ENCODE measurements around the gene RAPGEF3.

The RAPGEF3 gene

GRCh38 chr12:47758834-47759690 is at the start of gene RAPGEF3:
TSS of gene RAPGEF3 (minus strand) at chr12:47758880. CDS start at chr12:47758556, 324 bp downstream.
- peak; percentile 82 for DNase-seq

- no peak for DNase-seq
Observed at GRCh38 chr12:47808050-47808449, 49.4 kb upstream of the RAPGEF3 start.

DNA sequence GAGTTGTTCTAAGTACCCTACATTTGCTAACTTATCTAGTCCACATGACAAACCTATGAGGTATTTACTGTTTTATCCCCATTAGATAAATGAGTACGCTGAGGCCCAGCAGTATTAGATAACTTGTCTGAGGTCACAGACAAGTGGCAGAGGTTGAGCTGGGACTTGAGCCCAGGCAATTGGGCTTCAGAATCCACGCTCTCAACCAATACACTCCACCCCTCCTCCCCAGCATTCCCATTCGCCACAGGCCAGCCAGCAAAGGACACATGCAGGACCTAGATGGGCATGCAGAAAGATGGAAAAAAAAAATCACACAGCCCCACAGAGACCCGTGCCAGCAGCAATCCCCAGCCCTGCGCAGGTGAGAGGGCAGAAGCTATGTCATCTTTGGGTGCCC is 48.7 kb upstream of the RAPGEF3 start:
- no peak for DNase-seq

DNA sequence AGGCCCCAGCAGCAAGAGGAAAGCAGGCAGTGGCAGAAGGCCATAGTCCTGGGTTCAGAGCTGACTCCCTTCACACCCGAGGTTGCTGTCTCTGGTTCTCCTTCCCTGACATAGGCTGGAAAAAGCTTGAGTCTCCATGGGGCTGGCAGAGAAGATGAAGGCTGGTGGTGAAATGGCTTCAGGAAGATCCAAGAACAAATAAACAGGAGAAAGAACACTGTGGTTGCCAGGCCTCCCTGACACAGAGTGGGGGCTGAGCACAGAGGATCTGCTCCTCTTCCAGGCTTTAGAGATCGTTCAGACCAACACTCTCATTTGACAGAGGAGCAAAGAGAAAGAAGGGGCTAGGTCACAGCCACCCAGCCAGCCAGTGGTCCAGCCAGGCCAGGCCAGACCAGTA is 46.7 kb upstream of the RAPGEF3 start:
- no peak for DNase-seq

GRCh38 chr12:47804171-47804570 is 45.5 kb upstream of the RAPGEF3 start:
- no peak for DNase-seq

- DNase-seq, result no peak
Observed at GRCh38 chr12:47803191-47803875, 44.7 kb upstream of the RAPGEF3 start.

DNA sequence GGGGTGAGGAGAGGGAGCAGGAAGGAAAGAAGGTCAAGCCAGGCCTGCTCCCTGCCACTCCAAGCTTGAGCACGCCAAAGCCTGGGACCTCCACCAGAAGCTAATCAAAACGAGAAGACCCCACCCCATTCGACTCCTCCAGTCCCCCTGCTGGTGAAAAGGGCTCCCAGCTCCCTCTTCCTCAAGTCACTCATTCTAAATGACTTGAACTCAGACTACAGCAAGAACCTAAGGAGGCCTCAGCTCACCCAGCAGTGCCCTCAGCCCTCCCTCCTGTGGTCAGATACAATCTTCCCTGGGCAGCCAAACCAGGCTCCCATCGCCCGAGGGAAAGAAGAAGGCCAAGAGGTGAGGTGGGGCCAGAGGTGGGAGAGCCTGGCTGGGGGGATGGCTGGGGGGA is 43.6 kb upstream of the RAPGEF3 start:
- DNase-seq, result no peak

DNA sequence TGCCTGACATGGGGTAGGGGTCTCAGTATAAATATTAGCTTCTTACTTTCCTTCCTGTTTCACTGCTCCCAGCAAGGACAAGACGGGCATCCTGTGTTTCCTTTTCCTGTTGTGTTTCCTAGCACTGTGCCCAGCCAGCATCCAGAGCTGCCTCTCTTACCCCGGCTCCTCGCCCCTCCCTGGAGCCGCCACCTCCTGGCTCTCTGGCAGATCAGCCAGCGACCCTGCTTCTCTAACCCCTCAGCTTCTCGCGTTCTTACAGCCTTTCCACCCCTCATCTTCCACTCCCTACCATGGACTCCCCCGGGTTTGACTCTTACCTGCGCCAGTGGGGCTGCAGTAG is 43.2 kb upstream of the RAPGEF3 start:
- no peak for DNase-seq

DNA sequence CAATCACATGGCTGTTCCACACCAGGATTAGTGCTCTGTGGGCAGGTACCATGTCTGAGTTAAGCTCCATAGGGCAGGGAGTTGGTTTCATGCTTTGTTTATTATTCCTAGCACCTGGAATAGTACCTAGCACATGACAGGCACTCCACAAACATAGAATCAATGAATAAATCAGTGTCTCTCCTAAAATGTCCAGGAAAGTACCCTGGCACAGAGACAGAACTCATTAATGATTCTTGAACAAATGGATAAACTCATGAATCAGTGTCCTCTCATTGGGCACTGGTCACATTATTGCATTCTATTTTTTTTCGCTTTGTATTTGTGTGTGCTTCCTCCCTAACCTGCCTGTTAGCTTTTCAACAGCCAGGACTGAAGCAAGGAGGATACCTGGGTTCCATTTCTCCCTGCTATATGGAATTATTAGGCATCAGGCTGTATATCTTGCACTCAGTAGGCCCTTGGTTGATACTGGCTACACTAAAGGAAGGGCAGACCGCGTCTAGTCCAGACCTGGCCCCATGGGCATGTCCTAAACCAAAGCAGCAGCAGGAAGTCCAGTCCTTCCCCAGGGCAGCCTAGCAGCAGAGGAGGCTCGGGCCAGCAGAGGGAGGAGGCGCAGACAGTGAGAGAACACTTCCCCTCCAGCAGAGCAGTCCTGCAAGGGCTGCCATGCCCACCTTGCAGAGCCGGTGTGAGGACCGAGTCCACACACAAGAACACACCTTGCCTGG is 42.7 kb upstream of the RAPGEF3 start:
- no peak for DNase-seq

DNA sequence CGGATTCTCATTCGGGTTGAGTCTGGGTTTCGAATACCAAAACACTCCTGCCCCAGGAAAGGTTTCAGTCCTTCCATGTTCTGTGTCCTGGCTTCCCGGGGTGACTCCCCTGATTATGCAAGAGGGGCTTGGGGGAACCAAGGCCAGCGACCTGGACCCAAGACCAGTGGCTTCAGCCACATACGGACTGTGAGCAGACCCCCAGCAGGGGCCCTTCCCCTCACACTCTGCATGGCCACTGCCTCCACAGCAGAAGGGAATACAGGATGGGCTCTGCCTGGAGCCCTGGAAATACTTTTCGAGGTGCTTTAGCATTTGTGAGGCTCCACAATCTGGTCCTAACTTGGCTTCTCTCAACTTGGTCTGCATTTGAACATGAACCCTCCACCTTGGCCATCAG is 41.9 kb upstream of the RAPGEF3 start:
- no peak for DNase-seq

- no peak for DNase-seq
Observed at GRCh38 chr12:47799357-47799955, 40.8 kb upstream of the RAPGEF3 start.

GRCh38 chr12:47798382-47798948 is 39.8 kb upstream of the RAPGEF3 start:
- DNase-seq, result no peak

DNA sequence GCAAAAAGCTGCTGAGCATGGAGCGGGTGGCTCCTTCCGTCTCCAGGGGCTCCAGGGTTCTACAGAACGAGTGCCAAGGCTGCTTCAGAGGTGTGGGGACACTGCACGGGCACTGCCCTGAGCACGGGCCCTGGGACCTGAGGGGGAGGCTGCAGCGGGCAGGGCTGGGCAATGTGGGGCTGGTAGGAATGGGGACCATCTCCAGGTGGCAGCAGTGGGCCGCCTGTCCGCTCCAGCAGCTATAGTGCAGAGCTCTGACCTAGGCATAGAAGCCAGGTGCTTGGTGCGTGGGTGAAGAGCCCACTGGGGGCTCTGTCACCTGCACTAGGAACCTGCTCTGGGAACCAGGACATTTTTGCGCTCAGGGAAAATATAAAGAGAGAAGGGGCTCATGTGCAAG is 38.8 kb upstream of the RAPGEF3 start:
- no peak for DNase-seq

- no peak for DNase-seq
Observed at GRCh38 chr12:47795814-47796411, 37.2 kb upstream of the RAPGEF3 start.

- DNase-seq, result no peak
Observed at GRCh38 chr12:47795121-47795813, 36.6 kb upstream of the RAPGEF3 start.

- no peak for DNase-seq
Observed at GRCh38 chr12:47794679-47795078, 36.0 kb upstream of the RAPGEF3 start.

DNA sequence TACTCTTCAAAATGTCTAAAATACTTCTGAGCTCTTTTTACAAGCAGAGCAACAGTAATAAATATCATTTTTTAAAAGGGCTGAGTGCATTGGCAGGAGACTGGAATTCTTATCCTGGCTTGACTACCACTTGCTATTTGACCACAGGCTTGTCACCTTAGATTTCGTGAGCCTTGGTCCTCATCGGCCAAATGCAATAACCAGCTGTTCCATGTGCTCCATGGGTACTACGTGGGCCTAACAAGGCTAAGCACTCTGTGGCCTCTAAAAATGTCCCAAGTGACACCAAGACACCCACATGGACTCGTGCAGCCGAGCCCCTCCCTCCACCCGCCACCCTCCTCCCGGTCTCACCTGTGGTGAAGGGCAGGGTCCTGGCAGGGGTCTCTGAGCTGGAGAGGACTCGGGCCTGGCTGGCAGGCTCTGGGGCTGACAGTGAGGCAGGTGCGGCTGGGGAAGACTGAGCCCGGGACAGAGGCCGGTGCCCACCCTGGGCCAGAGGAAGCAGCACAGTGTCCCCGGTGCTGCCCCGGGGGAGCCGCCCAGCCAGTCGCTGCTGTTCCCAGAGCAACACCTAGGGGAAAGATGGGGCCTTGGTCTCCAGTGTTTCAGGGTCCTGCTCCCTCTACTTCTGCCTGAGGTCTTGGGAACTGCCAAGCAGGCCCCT is 34.5 kb upstream of the RAPGEF3 start:
- DNase-seq, result no peak

DNA sequence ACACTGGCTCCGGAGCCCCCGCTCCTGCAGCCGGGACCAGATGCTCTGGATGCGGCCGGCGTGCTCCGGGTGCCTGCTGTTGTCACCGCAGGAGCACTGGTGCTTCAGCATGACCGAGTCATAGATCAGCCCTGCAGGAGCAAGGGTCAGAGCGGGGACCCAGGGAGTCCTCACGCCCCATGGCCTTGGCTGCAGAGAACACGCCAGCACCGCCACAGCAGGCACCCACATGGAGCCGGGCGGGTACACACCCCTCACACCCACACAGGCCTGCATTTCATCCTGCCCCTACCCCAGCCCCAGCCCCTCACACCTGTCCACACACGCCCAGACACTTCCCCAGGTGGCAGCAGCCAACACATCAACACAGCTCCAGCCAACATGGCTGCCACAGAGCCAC is 33.2 kb upstream of the RAPGEF3 start:
- no peak for DNase-seq

- no peak for DNase-seq
Observed at GRCh38 chr12:47791351-47791746, 32.7 kb upstream of the RAPGEF3 start.

DNA sequence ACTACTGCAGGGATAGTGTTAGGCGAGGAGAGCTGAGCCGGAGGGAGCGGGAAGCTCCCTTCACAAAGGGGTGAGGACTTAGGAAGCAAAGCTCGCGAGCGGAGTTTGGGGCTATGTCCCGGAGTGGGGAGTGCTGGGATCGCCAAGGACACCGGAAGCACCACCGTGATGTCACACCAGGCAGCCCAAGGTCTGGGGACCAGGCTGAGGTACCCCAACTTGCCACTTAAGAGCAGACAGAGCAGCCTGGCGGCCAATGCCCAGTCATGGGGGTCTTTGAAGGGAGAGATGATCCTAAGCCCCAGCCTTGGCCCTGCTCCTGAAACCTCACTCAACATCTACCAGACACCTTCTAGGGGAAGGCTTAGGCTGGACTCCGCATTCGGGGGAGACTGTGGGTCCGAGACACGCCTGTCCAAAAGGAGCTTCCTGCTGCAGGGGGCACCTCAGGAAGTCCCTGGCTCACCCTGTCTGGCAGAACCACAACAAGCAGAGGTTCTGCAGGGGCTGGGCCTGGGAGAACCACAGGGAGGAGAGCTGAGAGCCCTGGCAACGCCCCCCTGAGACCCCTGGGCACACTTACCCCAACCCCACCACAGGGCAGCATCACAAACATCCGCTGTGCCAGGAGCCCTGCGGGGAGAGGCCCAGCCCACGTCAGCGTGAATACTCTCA is 32.1 kb upstream of the RAPGEF3 start:
- no peak for DNase-seq

All from HCEC 1CT (cell line).